Measurements from ENCODE around the gene STON2.
"Not testable (repeated sequence)": the region's sequence is repeated elsewhere in the genome, so short reads cannot be mapped to it uniquely, and the experiment has no call there.

Gene STON2

GRCh38 chr14:81233615-81234014, 166.5 kb downstream of the STON2 start:
- no peak for DNase-seq (ENCODE audit: low read depth)
- no peak overlapping the region for H3K4me3 ChIP-seq (ENCODE audit: low read length)
- TF ChIP-seq CTCF (conservative IDR thresholded peaks at IDR 0.05; ENCODE audit: low read length) = no peak

GRCh38 chr14:81231540-81231939, 168.6 kb downstream of the STON2 start:
- no peak overlapping the region for H3K4me3 ChIP-seq (ENCODE audit: low read length)
- no peak for DNase-seq (ENCODE audit: low read depth)
- no peak for TF ChIP-seq CTCF (conservative IDR thresholded peaks at IDR 0.05; ENCODE audit: low read length)

DNA sequence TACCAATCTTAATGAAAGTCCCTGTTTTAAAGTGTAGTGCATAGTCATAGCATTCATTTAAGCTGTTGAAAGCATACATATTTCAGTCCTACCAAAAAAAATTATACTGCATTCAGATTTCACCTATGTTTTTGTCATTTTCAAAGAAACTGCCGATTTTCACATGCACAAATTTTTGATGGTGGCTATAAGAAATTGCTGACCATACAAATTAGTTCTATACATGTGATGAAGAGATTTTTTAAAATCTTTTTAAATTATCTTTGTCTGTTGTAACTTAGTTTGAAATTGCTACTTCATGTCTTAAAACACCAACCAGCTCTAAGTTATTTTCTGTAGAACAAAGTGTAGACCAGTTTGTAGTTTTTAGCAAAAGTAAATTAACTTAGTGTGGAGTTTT, 175.9 kb downstream of the STON2 start:
- no peak overlapping the region for H3K4me3 ChIP-seq (ENCODE audit: low read length)
- DNase-seq (ENCODE audit: low read depth) = no peak
- no peak for TF ChIP-seq CTCF (conservative IDR thresholded peaks at IDR 0.05; ENCODE audit: low read length)

DNA sequence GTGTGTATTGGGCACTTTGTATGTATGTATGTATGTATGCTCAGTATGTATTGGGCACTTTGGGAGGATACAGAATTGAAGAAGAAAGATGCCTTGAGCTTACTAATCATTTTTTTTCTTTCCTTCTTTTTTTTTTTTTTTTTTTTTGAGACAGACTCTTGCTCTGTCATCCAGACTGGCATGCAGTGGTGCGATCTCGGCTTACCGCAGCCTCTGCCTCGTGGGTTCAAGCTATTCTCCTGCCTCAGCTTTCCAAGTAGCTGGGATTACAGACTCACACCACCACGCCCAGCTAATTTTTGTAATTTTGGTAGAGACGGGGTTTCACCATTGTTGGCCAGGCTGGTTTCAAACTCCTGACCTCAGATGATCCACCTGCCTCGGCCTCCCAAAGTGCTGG, 176.3 kb downstream of the STON2 start:
- DNase-seq (ENCODE audit: low read depth) = not testable (repeated sequence)

DNA sequence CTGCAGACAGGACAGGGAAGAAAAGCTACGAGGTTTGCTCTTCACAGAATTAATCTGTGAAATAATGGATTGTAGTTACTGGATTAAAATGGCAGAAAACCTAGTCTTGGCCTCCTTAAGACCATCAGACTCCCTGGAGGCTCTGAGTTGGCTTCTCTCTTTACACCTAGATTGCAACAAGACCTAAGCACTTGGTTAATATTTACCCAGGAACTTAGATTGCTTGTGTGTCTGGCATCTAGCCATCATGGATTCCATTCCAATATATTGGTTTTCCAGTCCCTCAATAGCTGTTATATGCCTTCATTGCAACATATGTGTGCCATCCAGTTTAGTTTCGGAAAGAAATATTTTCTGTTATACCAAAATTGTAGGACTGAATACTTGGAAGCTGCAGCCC, 177.4 kb downstream of the STON2 start:
- no peak overlapping the region for H3K4me3 ChIP-seq (ENCODE audit: low read length)
- no peak for TF ChIP-seq CTCF (conservative IDR thresholded peaks at IDR 0.05; ENCODE audit: low read length)
- DNase-seq (ENCODE audit: low read depth) = no peak

More for the DNA sequence above, 176.3 kb downstream of the STON2 start:
- H3K4me3 ChIP-seq (ENCODE audit: low read length) = not testable (repeated sequence)

- no peak for TF ChIP-seq CTCF (conservative IDR thresholded peaks at IDR 0.05; ENCODE audit: low read length)
- H3K4me3 ChIP-seq (ENCODE audit: low read length) = no peak overlapping the region
- DNase-seq (ENCODE audit: low read depth) = no peak
Measured at GRCh38 chr14:81222126-81222525, 178.0 kb downstream of the STON2 start.

DNA sequence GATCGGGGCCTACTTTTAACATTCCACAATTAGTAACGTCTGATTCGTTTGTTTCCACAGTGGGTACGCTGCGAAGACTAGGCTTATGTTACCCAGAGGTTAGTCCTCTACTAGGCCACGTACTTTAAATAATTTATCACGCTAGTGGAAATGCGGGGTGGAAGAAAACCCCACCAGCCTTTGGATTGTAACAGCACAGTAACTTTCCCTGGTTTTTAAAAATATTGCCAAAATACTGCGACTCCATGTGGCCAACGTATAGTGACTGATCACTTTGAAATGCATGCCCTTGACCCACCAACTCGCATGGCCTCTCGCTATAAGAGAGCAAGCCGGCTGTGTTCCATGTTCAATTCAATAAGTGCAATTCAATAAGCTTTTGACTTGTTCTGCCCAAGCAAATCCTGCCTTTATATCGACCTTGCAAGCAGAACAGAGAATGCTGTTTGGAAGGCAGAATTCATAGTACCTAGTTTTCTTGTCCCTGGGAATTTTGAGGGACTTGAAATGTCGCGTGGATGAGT, 178.5 kb downstream of the STON2 start:
- peak overlapping the region; percentile 93 for H3K4me3 ChIP-seq (ENCODE audit: low read length)
- TF ChIP-seq CTCF (conservative IDR thresholded peaks at IDR 0.05; ENCODE audit: low read length) = no peak; the same call in 1 of the 2 replicates
- DNase-seq (ENCODE audit: low read depth) = no peak
